GM23248 (cell line): ENCODE measurements around the gene CPED1.

Source experiments
- EZH2 ChIP-seq: fragments of 200-600 bp; sonication (generic); IDR thresholded peaks from 2 replicates; pipeline ENCODE4 v1.6.1; 2018; ENCODE audit warnings: antibody characterized with exemption, mild to moderate bottlenecking; ENCODE audit not compliant: insufficient read depth, poor library complexity, severe bottlenecking
- EZH2phosphoT487 ChIP-seq: fragments of 200-600 bp; sonication (generic); IDR thresholded peaks from 2 replicates; pipeline ENCODE4 v1.6.1; 2018; ENCODE audit warnings: antibody characterized with exemption, moderate library complexity, mild to moderate bottlenecking, low read depth; ENCODE audit not compliant: insufficient read depth

DNA sequence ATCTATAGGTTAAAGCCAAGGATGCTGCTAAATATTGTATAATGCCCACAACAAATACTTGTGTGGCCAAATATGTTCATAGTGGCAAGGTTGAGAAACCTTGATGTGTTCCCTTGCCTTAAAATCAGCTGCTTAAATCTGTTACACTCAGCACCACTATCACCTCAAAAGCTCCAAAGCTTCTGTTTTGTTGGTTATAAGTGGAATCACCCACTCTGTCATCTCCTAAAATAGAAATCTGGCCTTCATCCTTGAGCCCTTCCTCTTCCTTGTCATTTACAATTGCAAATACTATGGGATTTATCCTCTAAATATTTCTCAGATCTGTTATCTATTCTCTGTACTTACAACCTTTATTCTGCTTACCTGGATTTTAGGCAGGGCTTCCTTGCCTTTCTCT is 61.4 kb downstream of the CPED1 start:
- TF ChIP-seq EZH2 (no peak), EZH2phosphoT487 (no peak)
